ENCODE results near the gene ASCC1. TPM values are rescaled to one million over a fixed set of nuclear protein-coding genes. Genes with fewer than 3 reads are reported as not detected.

Gene ASCC1
- total and polyA plus RNA-seq, 2 donors (not counting 1 experiment from before 2014, with no cell fraction given), result 17.9 to 28.1 TPM

GRCh38 chr10:72105098-72105475 is 111.0 kb downstream of the ASCC1 start:
- WGBS (ENCODE audit: insufficient coverage), result 100% methylated on average over 6 of the region's 9 CpGs
- intact Hi-C loops (cut with micrococcal nuclease), result no loop called here
- CTCF ChIA-PET, result interaction anchor here (1.2 to 1.5 kb wide), 2 partner anchors 57 to 232 kb away, joined by 3 to 4 read pairs; no protein-coding TSS in a partner anchor
- H3K27ac Mint-ChIP-seq, result no peak overlapping the region
- no peaks in the 10 kb centered on the region for H4K20me1 ChIP-seq (ENCODE audit: control insufficient read depth, insufficient read depth, low read length, poor library complexity, severe bottlenecking)
- TF ChIP-seq EZH2 (IDR thresholded peaks at IDR 0.05; ENCODE audit: borderline replicate concordance, insufficient read depth, low read depth, low read length, poor library complexity, severe bottlenecking), result no peak
- TF ChIP-seq CTCF (IDR thresholded peaks at IDR 0.05), result no peak
- no peak overlapping the region for H3K9ac ChIP-seq (ENCODE audit: low read length)
- H3K4me3 Mint-ChIP-seq, result no peak overlapping the region
- H3K27ac ChIP-seq (ENCODE audit: low read length in 2 of 2), result no peak overlapping the region
- DNase-seq (no peak), ATAC-seq (ENCODE audit: low read depth) (no peak)
- no peaks in the 10 kb centered on the region for H3K27me3 Mint-ChIP-seq
- no peaks in the 10 kb centered on the region for H3K27me3 ChIP-seq (replicated peaks in 1 of 4; ENCODE audit: control extremely low read depth in 1 of 4, control insufficient read depth in 3 of 4, insufficient read depth in 4 of 4, low read length in 3 of 4)
- H3K4me2 ChIP-seq (replicated peaks; ENCODE audit: low read depth, low read length, poor library complexity, severe bottlenecking), result no peak overlapping the region
- H3K9me3 ChIP-seq (ENCODE audit: control extremely low read depth in 1 of 3, control insufficient read depth in 2 of 3, insufficient read depth in 1 of 3, low read length in 2 of 3), result no peaks in the 10 kb centered on the region
- no peak overlapping the region for H3K4me3 ChIP-seq (ENCODE audit: control extremely low read depth in 1 of 5, extremely low read depth in 1 of 5, insufficient read depth in 1 of 5, low read depth in 2 of 5, low read length in 4 of 5)
- peaks cover 26% of the 10 kb centered on the region for H3K4me1 Mint-ChIP-seq
- no peak overlapping the region for H2AFZ ChIP-seq (ENCODE audit: insufficient read depth, low read depth, low read length, poor library complexity, severe bottlenecking)
- peaks cover 3% of the 10 kb centered on the region for H3K79me2 ChIP-seq (ENCODE audit: control insufficient read depth, insufficient read depth, low read length)
- H3K9me3 Mint-ChIP-seq (ENCODE audit: insufficient read depth), result no peaks in the 10 kb centered on the region
- H3K4me1 ChIP-seq (ENCODE audit: control insufficient read depth in 2 of 2, insufficient read depth in 2 of 2, low read length in 2 of 2), result peaks cover 16 to 31% of the 10 kb centered on the region in 2 donors
- H3K36me3 ChIP-seq (replicated peaks in 1 of 2; ENCODE audit: control extremely low read depth in 1 of 2, control insufficient read depth in 1 of 2, extremely low read depth in 1 of 2, insufficient read depth in 2 of 2, low read length in 1 of 2), result peaks cover 0 to 23% of the 10 kb centered on the region in 2 experiments
- POLR2A ChIA-PET, result no interaction called here

GRCh38 chr10:72104472-72105097 is 111.5 kb downstream of the ASCC1 start:
- peaks cover 3% of the 10 kb centered on the region for H3K79me2 ChIP-seq (ENCODE audit: control insufficient read depth, insufficient read depth, low read length)
- H4K20me1 ChIP-seq (ENCODE audit: control insufficient read depth, insufficient read depth, low read length, poor library complexity, severe bottlenecking), result no peaks in the 10 kb centered on the region
- Mint-ChIP-seq H3K4me1 (peaks cover 26% of the 10 kb centered on the region), H3K4me3 (no peak overlapping the region), H3K27me3 (no peaks in the 10 kb centered on the region), H3K27ac (no peak overlapping the region), H3K9me3 (ENCODE audit: insufficient read depth) (no peaks in the 10 kb centered on the region)
- H3K4me2 ChIP-seq (replicated peaks; ENCODE audit: low read depth, low read length, poor library complexity, severe bottlenecking), result no peak overlapping the region
- DNase-seq (no peak), ATAC-seq (ENCODE audit: low read depth) (no peak)
- ChIA-PET POLR2A (no interaction called here), CTCF (interaction anchor here (1.2 kb wide), 1 partner anchor 56 kb away, joined by 3 read pairs; no protein-coding TSS in a partner anchor)
- no peaks in the 10 kb centered on the region for H3K27me3 ChIP-seq (replicated peaks in 1 of 4; ENCODE audit: control extremely low read depth in 1 of 4, control insufficient read depth in 3 of 4, insufficient read depth in 4 of 4, low read length in 3 of 4)
- H3K27ac ChIP-seq (ENCODE audit: low read length in 2 of 2), result no peak overlapping the region
- H3K36me3 ChIP-seq (replicated peaks in 1 of 2; ENCODE audit: control extremely low read depth in 1 of 2, control insufficient read depth in 1 of 2, extremely low read depth in 1 of 2, insufficient read depth in 2 of 2, low read length in 1 of 2), result peaks cover 0 to 23% of the 10 kb centered on the region in 2 experiments
- H3K9ac ChIP-seq (ENCODE audit: low read length), result no peak overlapping the region
- intact Hi-C loops (cut with micrococcal nuclease), result no loop called here
- H3K4me3 ChIP-seq (ENCODE audit: control extremely low read depth in 1 of 5, extremely low read depth in 1 of 5, insufficient read depth in 1 of 5, low read depth in 2 of 5, low read length in 4 of 5), result no peak overlapping the region
- H2AFZ ChIP-seq (ENCODE audit: insufficient read depth, low read depth, low read length, poor library complexity, severe bottlenecking), result no peak overlapping the region
- H3K4me1 ChIP-seq (ENCODE audit: control insufficient read depth in 2 of 2, insufficient read depth in 2 of 2, low read length in 2 of 2), result peaks cover 13 to 28% of the 10 kb centered on the region in 2 donors
- TF ChIP-seq CTCF (IDR thresholded peaks at IDR 0.05), result no peak
- no peak for TF ChIP-seq EZH2 (IDR thresholded peaks at IDR 0.05; ENCODE audit: borderline replicate concordance, insufficient read depth, low read depth, low read length, poor library complexity, severe bottlenecking)
- WGBS (ENCODE audit: insufficient coverage), result 94% methylated on average over 5 of the region's 8 CpGs
- no peaks in the 10 kb centered on the region for H3K9me3 ChIP-seq (ENCODE audit: control extremely low read depth in 1 of 3, control insufficient read depth in 2 of 3, insufficient read depth in 1 of 3, low read length in 2 of 3)
